IMR-90 (cell line): ENCODE measurements around the gene FBXO3. TPM values are rescaled to one million over a fixed set of nuclear protein-coding genes. Genes with fewer than 3 reads are reported as not detected.
A peak's percentile ranks its signal among the peaks of the same experiment; 100 is the strongest.

Source experiments
- ATAC-seq: fragments of 200-7000 bp; cut with Tn5 transposase; 2 replicates; pipeline ENCODE4 v1.9.1; 2020; ENCODE audit warnings: low read depth, mild to moderate bottlenecking, moderate library complexity
- BruUV-seq: library from RNA; stranded (reverse); fragments of 400-500 nt; replicated peaks from 2 replicates; lab custom pipeline; 2021; lab: Mats Ljungman, UMichigan
- CTCF ChIA-PET: fragments of 300-600 bp; formaldehyde crosslinking; extraction: SDS; loops from one replicate; lab custom pipeline; 2021; ENCODE audit warnings: antibody characterized with exemption; lab: Yijun Ruan, JAX
- POLR2A ChIA-PET: fragments of 300-600 bp; sonication (Branson Sonifier 250); formaldehyde crosslinking; loops from one replicate; lab custom pipeline; 2022; ENCODE audit warnings: antibody characterized with exemption; ENCODE audit not compliant: unreplicated experiment; lab: Charles Lee
- DNase-seq: peaks from one replicate; pipeline ENCODE4 v3.0.0; 2013
- H2AFZ ChIP-seq: replicated peaks from 2 replicates; pipeline ENCODE3; 2013; ENCODE audit warnings: low read length, mild to moderate bottlenecking; ENCODE audit not compliant: poor library complexity
- H2AK5ac ChIP-seq: 2 replicates; pipeline ENCODE4 v1.6.1; 2013; ENCODE audit warnings: low read depth, low read length, inconsistent platforms
- H2AK9ac ChIP-seq: replicated peaks from 2 replicates; pipeline ENCODE3; 2013; ENCODE audit warnings: mild to moderate bottlenecking, low read depth, low read length, moderate library complexity; ENCODE audit not compliant: poor library complexity
- H2BK120ac ChIP-seq: 2 replicates; pipeline ENCODE4 v1.6.1; 2013; ENCODE audit warnings: low read depth, low read length, inconsistent platforms
- H2BK15ac ChIP-seq: 3 replicates; pipeline ENCODE4 v1.6.1; 2013; ENCODE audit warnings: low read depth, low read length, inconsistent platforms
- H2BK20ac ChIP-seq: 2 replicates; pipeline ENCODE4 v1.6.1; 2013; ENCODE audit warnings: low read depth, mild to moderate bottlenecking, inconsistent platforms, low read length, moderate library complexity
- H2BK5ac ChIP-seq: 2 replicates; pipeline ENCODE4 v1.6.1; 2013; ENCODE audit warnings: mild to moderate bottlenecking, low read depth, low read length, inconsistent platforms; ENCODE audit not compliant: poor library complexity, severe bottlenecking
- H3K14ac ChIP-seq: replicated peaks from 2 replicates; pipeline ENCODE4 v1.6.1; 2013; ENCODE audit warnings: low read depth, low read length, inconsistent platforms
- H3K18ac ChIP-seq: 2 replicates; pipeline ENCODE4 v1.6.1; 2013; ENCODE audit warnings: low read depth, low read length, control low read depth
- H3K23ac ChIP-seq: 2 replicates; pipeline ENCODE4 v1.6.1; 2013; ENCODE audit warnings: low read depth, low read length, inconsistent platforms
- H3K27ac ChIP-seq: 2 replicates; pipeline ENCODE4 v1.5.1; 2013; ENCODE audit warnings: mild to moderate bottlenecking, control low read depth, low read length; ENCODE audit not compliant: insufficient read depth
- H3K27me3 ChIP-seq: 2 replicates; pipeline ENCODE4 v1.6.1; 2013; ENCODE audit warnings: low read length; ENCODE audit not compliant: control insufficient read depth, insufficient read depth
- H3K36me3 ChIP-seq: 2 replicates; pipeline ENCODE4 v1.6.1; 2013; ENCODE audit warnings: low read length, mixed read lengths; ENCODE audit not compliant: control insufficient read depth, insufficient read depth
- H3K4ac ChIP-seq: 2 replicates; pipeline ENCODE4 v1.6.1; 2013; ENCODE audit warnings: low read depth, low read length, inconsistent platforms
- H3K4me1 ChIP-seq: 2 replicates; pipeline ENCODE4 v1.6.1; 2013; ENCODE audit warnings: low read length, mixed read lengths; ENCODE audit not compliant: control insufficient read depth, insufficient read depth
- H3K4me2 ChIP-seq: 2 replicates; pipeline ENCODE4 v1.6.1; 2013; ENCODE audit warnings: low read depth, mild to moderate bottlenecking, control low read depth, low read length, moderate library complexity
- H3K4me3 ChIP-seq: 2 replicates; pipeline ENCODE4 v1.5.1; 2013; ENCODE audit warnings: low read depth, mild to moderate bottlenecking, control low read depth, low read length, moderate library complexity; ENCODE audit not compliant: insufficient read depth
- H3K56ac ChIP-seq: 2 replicates; pipeline ENCODE4 v1.6.1; 2013; ENCODE audit warnings: low read length, inconsistent platforms; ENCODE audit not compliant: insufficient read depth; ENCODE audit errors: extremely low read depth
- H3K79me1 ChIP-seq, 2 experiments: 2 replicates each; pipeline ENCODE4 v1.6.1; 2013; ENCODE audit warnings: low read length in 2 of 2, inconsistent platforms in 1 of 2, low read depth in 1 of 2
- H3K9ac ChIP-seq: 2 replicates; pipeline ENCODE4 v1.6.1; 2013; ENCODE audit warnings: low read depth, low read length, control low read depth
- H3K9me1 ChIP-seq: 2 replicates; pipeline ENCODE4 v1.6.1; 2013; ENCODE audit warnings: low read length, inconsistent platforms; ENCODE audit not compliant: insufficient read depth
- H3K9me3 ChIP-seq: 2 replicates; pipeline ENCODE4 v1.6.1; 2013; ENCODE audit warnings: low read length; ENCODE audit not compliant: control insufficient read depth, insufficient read depth
- H4K20me1 ChIP-seq: 2 replicates; pipeline ENCODE4 v1.6.1; 2013; ENCODE audit warnings: low read length, inconsistent platforms; ENCODE audit not compliant: insufficient read depth
- H4K5ac ChIP-seq: 2 replicates; pipeline ENCODE4 v1.6.1; 2013; ENCODE audit warnings: mild to moderate bottlenecking, low read depth, low read length, control low read depth
- H4K8ac ChIP-seq, 2 experiments: 2 replicates each; pipeline ENCODE4 v1.6.1; 2013; ENCODE audit warnings: low read depth in 2 of 2, low read length in 2 of 2, control low read depth in 1 of 2, inconsistent platforms in 1 of 2
- H4K91ac ChIP-seq: 2 replicates; pipeline ENCODE4 v1.6.1; 2013; ENCODE audit warnings: low read depth, low read length, inconsistent platforms; ENCODE audit not compliant: insufficient read depth
- CEBPB ChIP-seq: IDR thresholded peaks from 2 replicates; pipeline ENCODE4 v1.6.1; 2012; ENCODE audit warnings: low read depth, low read length, improper control_type of control experiment
- CHD1 ChIP-seq: IDR thresholded peaks from 2 replicates; pipeline ENCODE4 v1.6.1; 2012; ENCODE audit warnings: low read depth, low read length, improper control_type of control experiment
- CTCF ChIP-seq: conservative IDR thresholded peaks from 2 replicates; pipeline ENCODE4 v1.5.1; 2012; ENCODE audit warnings: mild to moderate bottlenecking, low read depth, low read length, improper control_type of control experiment
- ELK1 ChIP-seq: fragments of 150-350 bp; IDR thresholded peaks from 2 replicates; pipeline ENCODE4 v1.6.1; 2016; ENCODE audit warnings: low read depth, mild to moderate bottlenecking, low read length, moderate library complexity, borderline replicate concordance
- FOS ChIP-seq: fragments of 150-350 bp; IDR thresholded peaks from 2 replicates; pipeline ENCODE4 v1.6.1; 2016; ENCODE audit warnings: low read depth, low read length
- MAFK ChIP-seq: IDR thresholded peaks from 2 replicates; pipeline ENCODE4 v1.6.1; 2012; ENCODE audit warnings: low read depth, low read length, improper control_type of control experiment
- MAZ ChIP-seq: IDR thresholded peaks from 2 replicates; pipeline ENCODE4 v1.6.1; 2012; ENCODE audit warnings: low read depth, mild to moderate bottlenecking, low read length, improper control_type of control experiment, moderate library complexity, borderline replicate concordance
- MXI1 ChIP-seq: IDR thresholded peaks from 2 replicates; pipeline ENCODE4 v1.6.1; 2012; ENCODE audit warnings: low read depth, mild to moderate bottlenecking, low read length, moderate library complexity, borderline replicate concordance
- POLR2A ChIP-seq: IDR thresholded peaks from 2 replicates; pipeline ENCODE4 v1.6.1; 2012; ENCODE audit warnings: mild to moderate bottlenecking, low read depth, low read length
- RAD21 ChIP-seq: IDR thresholded peaks from 2 replicates; pipeline ENCODE4 v1.6.1; 2012; ENCODE audit warnings: low read length, improper control_type of control experiment
- RCOR1 ChIP-seq: IDR thresholded peaks from 2 replicates; pipeline ENCODE4 v1.6.1; 2012; ENCODE audit warnings: mild to moderate bottlenecking, low read length, improper control_type of control experiment; ENCODE audit not compliant: insufficient replicate concordance
- RFX5 ChIP-seq: IDR thresholded peaks from 2 replicates; pipeline ENCODE4 v1.8.0; 2012; ENCODE audit warnings: low read depth, mild to moderate bottlenecking, low read length, moderate library complexity
- USF2 ChIP-seq: fragments of 150-350 bp; IDR thresholded peaks from 2 replicates; pipeline ENCODE4 v1.6.1; 2017; ENCODE audit warnings: mild to moderate bottlenecking, antibody characterized with exemption, low read length, low read depth
- WGBS, 2 experiments: methylation state at CpG; one replicate each; pipeline versions ENCODE4 v1.1.5 to v1.1.7; 2013; ENCODE audit warnings: missing lambda C conversion rate in 2 of 2; ENCODE audit not compliant: insufficient read length in 1 of 2; ENCODE audit errors: extremely low coverage in 2 of 2; 5-methylcytosine and 5-hydroxymethylcytosine counted together
- dilution Hi-C: fragments of 300-500 bp; cut with HindIII; formaldehyde crosslinking; loops from one replicate; pipeline ENCODE4 v1.14.3; 2018; ENCODE audit warnings: low sequenced_read_pairs; ENCODE audit not compliant: unreplicated experiment
- in situ Hi-C: fragments of 300-500 bp; cut with MboI; formaldehyde crosslinking; loops from 3 replicates; pipeline ENCODE4 v1.14.3; 2019; ENCODE audit warnings: low sequenced_read_pairs, inconsistent platforms, mixed read lengths
- intact Hi-C: fragments of 100-400 bp; cut with micrococcal nuclease; formaldehyde crosslinking; loops from 2 replicates; pipeline ENCODE4 v1.10.0; 2022
- polyA plus RNA-seq, 3 experiments: library from polyadenylated mRNA; depleted of rRNA; stranded (reverse); fragments of >200 nt; gene quantifications; 2 replicates each; pipeline ENCODE4 v1.2.3, GENCODE V29; 2012; ENCODE audit warnings: low replicate concordance in 1 of 3
- total RNA-seq: library from RNA; depleted of rRNA; stranded (reverse); fragments of >200 nt; gene quantifications from 2 replicates; pipeline ENCODE4 v1.2.3, GENCODE V29; 2012

The FBXO3 gene
- total and polyA plus RNA-seq, 2 of the 4 experiments (the other 2 are of a cell fraction), result 26.2 to 51.1 TPM

GRCh38 chr11:33743291-33743690, 31.0 kb downstream of the FBXO3 start:
- dilution Hi-C loops (no loop called here), in situ Hi-C loops (loop anchor here (10.0 kb wide), 1 partner anchor 378 kb away; no protein-coding TSS in a partner anchor), intact Hi-C loops (loop anchor here (2.0 kb wide), 1 partner anchor 200 kb away; no protein-coding TSS in a partner anchor)
- BruUV-seq, result no TSS peak
- TF ChIP-seq CEBPB (no peak), MAZ (no peak), POLR2A (no peak), FOS (no peak), ELK1 (no peak), USF2 (no peak), MAFK (no peak), RCOR1 (no peak), CHD1 (no peak), RAD21 (no peak), CTCF (no peak), MXI1 (no peak), RFX5 (no peak)
- Histone ChIP-seq H3K9ac (peak overlapping the region; percentile 27; the same call in 1 of the 2 replicates), H3K9me3 (no peaks in the 10 kb centered on the region; the same call in 1 of the 2 replicates), H4K91ac (peak overlapping the region; percentile 78), H2AK5ac (peak overlapping the region; percentile 72; the same call in 1 of the 2 replicates), H3K23ac (peak overlapping the region; percentile 83; the same call in 1 of the 2 replicates), H2BK120ac (peak overlapping the region; percentile 85), H4K8ac (peak overlapping the region in 1 of 2 experiments; percentile 61; a peak in 2 of 4 replicates), H3K18ac (peak overlapping the region; percentile 1; the same call in 1 of the 2 replicates), H3K4me3 (no peak overlapping the region), H2BK5ac (no peak overlapping the region), H3K27ac (peak overlapping the region; percentile 70; the same call in 1 of the 2 replicates), H2AFZ (peak overlapping the region; percentile 64), H3K56ac (no peak overlapping the region), H4K5ac (peak overlapping the region; percentile 73), H3K14ac (peak overlapping the region; percentile 77), H3K36me3 (peaks cover 1% of the 10 kb centered on the region; the same call in 1 of the 2 replicates), H2BK15ac (peak overlapping the region; percentile 81; the same call in 1 of the 3 replicates), H2BK20ac (peak overlapping the region; percentile 63), H3K27me3 (no peaks in the 10 kb centered on the region), H4K20me1 (no peaks in the 10 kb centered on the region), H3K4ac (peak overlapping the region; percentile 81), H3K9me1 (peaks cover 3% of the 10 kb centered on the region; the same call in 1 of the 2 replicates), H2AK9ac (peak overlapping the region; percentile 74), H3K79me1 (peaks cover 5 to 22% of the 10 kb centered on the region in 2 experiments; a peak in 3 of 4 replicates), H3K4me2 (no peak overlapping the region; the same call in 1 of the 2 replicates), H3K4me1 (peaks cover 8% of the 10 kb centered on the region)
- CTCF ChIA-PET, result interaction anchor here (0.9 to 1.2 kb wide), 2 partner anchors 53 to 86 kb away, joined by 3 to 5 read pairs; no protein-coding TSS in a partner anchor
- ATAC-seq, result no peak
- DNase-seq, result no peak
- POLR2A ChIA-PET, result interaction anchor here (0.8 kb wide), 1 partner anchor 54 kb away, joined by 3 read pairs; no protein-coding TSS in a partner anchor
- WGBS, 2 experiments, result 65% methylated on average over 3 of the region's 5 CpGs; no CpG with 5 or more reads in 1 of the 2 experiments
